Endothelial cell of umbilical vein (primary cell): ENCODE measurements around the gene INTS1. TPM values are rescaled to one million over a fixed set of nuclear protein-coding genes. Genes with fewer than 3 reads are reported as not detected.

Experiments used
- BruUV-seq: library from RNA; stranded (reverse); fragments of 400-500 nt; replicated peaks from 2 replicates; lab custom pipeline; 2021; lab: Mats Ljungman, UMichigan
- CTCF ChIA-PET: fragments of 300-600, 350-600 bp; sonication (Branson Sonifier 250); formaldehyde crosslinking; loops from one replicate; lab custom pipeline; 2021; ENCODE audit warnings: antibody characterized with exemption, inconsistent platforms; lab: Charles Lee
- POLR2A ChIA-PET: fragments of 300-600, 350-600 bp; sonication (Branson Sonifier 250); formaldehyde crosslinking; loops from one replicate; lab custom pipeline; 2021; ENCODE audit warnings: antibody characterized with exemption, inconsistent platforms; lab: Charles Lee
- DNase-seq: peaks from one replicate; pipeline ENCODE4 v3.0.0-alpha.2; 2011; ENCODE audit warnings: low read depth, low spot score
- FAIRE-seq: peaks from 2 replicates; lab custom pipeline; 2011; peaks lifted over from hg19 to GRCh38; lab: Jason Lieb, UNC
- H2AFZ ChIP-seq: 2 replicates; pipeline ENCODE4 v1.6.0; 2012; ENCODE audit warnings: low read depth, low read length, control low read depth, inconsistent platforms
- H3K27ac ChIP-seq: 2 replicates; pipeline ENCODE4 v1.5.1; 2011; ENCODE audit warnings: low read depth, mild to moderate bottlenecking, control low read depth, low read length, moderate library complexity; ENCODE audit not compliant: insufficient read depth
- H3K27me3 ChIP-seq, 2 experiments: 2 replicates each; pipeline versions ENCODE4 v1.6.0 to v1.6.1; 2011; ENCODE audit warnings: low read length in 2 of 2, mixed read lengths in 1 of 2; ENCODE audit not compliant: control insufficient read depth in 2 of 2, insufficient read depth in 2 of 2
- H3K36me3 ChIP-seq, 2 experiments: 2 replicates in 1 of 2; 3 replicates in 1 of 2; pipeline ENCODE4 v1.5.1; 2011; ENCODE audit warnings: low read length in 2 of 2, mild to moderate bottlenecking in 1 of 2, moderate library complexity in 1 of 2; ENCODE audit not compliant: control insufficient read depth in 2 of 2, insufficient read depth in 2 of 2; ENCODE audit errors: extremely low read depth in 1 of 2
- H3K4me1 ChIP-seq: 3 replicates; pipeline ENCODE4 v1.5.1; 2011; ENCODE audit warnings: mild to moderate bottlenecking, low read length; ENCODE audit not compliant: control insufficient read depth, insufficient read depth; ENCODE audit errors: extremely low read depth
- H3K4me2 ChIP-seq: 2 replicates; pipeline ENCODE4 v1.6.1; 2011; ENCODE audit warnings: low read length, control low read depth, mixed read lengths; ENCODE audit not compliant: insufficient read depth
- H3K4me3 ChIP-seq, 3 experiments: fragments of 200-600 bp in 1 of 3; sonication (generic), shearing (Covaris generic) in 1 of 3; replicated peaks in 1 of 3; 2 replicates each; pipeline ENCODE4 v1.5.1; 2011 to 2016; ENCODE audit warnings: control low read depth in 3 of 3, low read length in 3 of 3, mild to moderate bottlenecking in 2 of 3, inconsistent platforms in 1 of 3, low read depth in 1 of 3, moderate library complexity in 1 of 3; ENCODE audit not compliant: insufficient read depth in 1 of 3
- H3K79me2 ChIP-seq: 2 replicates; pipeline ENCODE4 v1.6.0; 2012; ENCODE audit warnings: low read length, inconsistent platforms; ENCODE audit not compliant: control insufficient read depth, insufficient read depth
- H3K9ac ChIP-seq: replicated peaks from 2 replicates; pipeline ENCODE3; 2011; ENCODE audit warnings: low read length, control low read depth; ENCODE audit not compliant: insufficient read depth; ENCODE audit errors: extremely low read depth
- H3K9me1 ChIP-seq: replicated peaks from 3 replicates; pipeline ENCODE4 v1.6.0; 2011; ENCODE audit warnings: mild to moderate bottlenecking, low read length; ENCODE audit not compliant: control insufficient read depth, insufficient read depth; ENCODE audit errors: extremely low read depth
- H3K9me3 ChIP-seq: replicated peaks from 2 replicates; pipeline ENCODE4 v1.5.1; 2012; ENCODE audit warnings: low read length, inconsistent platforms; ENCODE audit not compliant: control insufficient read depth, insufficient read depth
- H4K20me1 ChIP-seq: replicated peaks from 2 replicates; pipeline ENCODE3; 2011; ENCODE audit warnings: mild to moderate bottlenecking, low read length; ENCODE audit not compliant: control insufficient read depth, insufficient read depth; ENCODE audit errors: extremely low read depth
- EZH2 ChIP-seq: IDR thresholded peaks from 2 replicates; pipeline ENCODE4 v1.6.1; 2012; ENCODE audit warnings: borderline replicate concordance, low read depth, mild to moderate bottlenecking, moderate library complexity, low read length, inconsistent platforms; ENCODE audit not compliant: severe bottlenecking
- FOS ChIP-seq: IDR thresholded peaks from 2 replicates; pipeline ENCODE4 v1.6.1; 2011; ENCODE audit warnings: mild to moderate bottlenecking, low read length, moderate library complexity, borderline replicate concordance; ENCODE audit not compliant: insufficient read depth
- GATA2 ChIP-seq: IDR thresholded peaks from 2 replicates; pipeline ENCODE4 v1.7.0; 2011; ENCODE audit warnings: low read depth, mild to moderate bottlenecking, moderate library complexity, mixed read lengths, low read length; ENCODE audit not compliant: insufficient read length, insufficient read depth
- JUN ChIP-seq: IDR thresholded peaks from 2 replicates; pipeline ENCODE4 v1.6.1; 2011; ENCODE audit warnings: borderline replicate concordance, low read depth; ENCODE audit not compliant: insufficient read length, insufficient read depth
- MYC ChIP-seq: IDR thresholded peaks from one replicate; pipeline ENCODE4 v1.6.1; 2011; ENCODE audit warnings: mild to moderate bottlenecking, low read depth, low read length
- POLR2A ChIP-seq: IDR thresholded peaks from 2 replicates; pipeline ENCODE4 v1.6.1; 2012; ENCODE audit warnings: low read depth, mild to moderate bottlenecking, control low read depth, low read length
- POLR2AphosphoS5 ChIP-seq: IDR thresholded peaks from 2 replicates; pipeline ENCODE4 v1.6.1; 2012; ENCODE audit warnings: low read depth, mild to moderate bottlenecking, control low read depth, low read length, moderate library complexity; ENCODE audit not compliant: insufficient read depth
- dilution Hi-C: fragments of 300-500 bp; cut with MboI; formaldehyde crosslinking; loops from one replicate; pipeline ENCODE4 v1.15.0; 2019; ENCODE audit warnings: low sequenced_read_pairs; ENCODE audit not compliant: extremely low pct_ligation_motif_present
- intact Hi-C: fragments of 100-400 bp; cut with micrococcal nuclease; formaldehyde crosslinking; loops from one replicate; pipeline ENCODE4 v1.10.0; 2022
- polyA plus RNA-seq, 4 experiments: library from polyadenylated mRNA; depleted of rRNA in 3 of 4; stranded (reverse) in 3 of 4; unstranded in 1 of 4; fragments of >200 nt; gene quantifications; 2 replicates each; pipeline versions ENCODE4 v1.2.1 to v1.2.3, GENCODE V29; 2011 to 2012; ENCODE audit warnings: missing spikeins in 1 of 4
- total RNA-seq: library from RNA; stranded (reverse); gene quantifications from 2 replicates; pipeline ENCODE4 v1.2.3, GENCODE V29; 2021
- TF ChIP-seq, protein P1 (sequence below): IDR thresholded peaks from 2 replicates; pipeline ENCODE4 v1.6.1; 2011; ENCODE audit not compliant: insufficient read depth, insufficient read length
- TF ChIP-seq, protein P2 (sequence below), 2 donors: IDR thresholded peaks; 1 replicate in 1 of 2; 2 replicates in 1 of 2; pipeline ENCODE4 v1.5.1; 2011; ENCODE audit warnings: low read length in 2 of 2, mild to moderate bottlenecking in 2 of 2, moderate library complexity in 2 of 2, control low read depth in 1 of 2, inconsistent platforms in 1 of 2, low read depth in 1 of 2; ENCODE audit not compliant: insufficient read depth in 1 of 2; ENCODE audit errors: extremely low read depth in 1 of 2

Gene INTS1
- total and polyA plus RNA-seq, 2 donors (not counting 3 experiments of a cell fraction or from before 2014, with no cell fraction given): 57.8 to 116 TPM

DNA sequence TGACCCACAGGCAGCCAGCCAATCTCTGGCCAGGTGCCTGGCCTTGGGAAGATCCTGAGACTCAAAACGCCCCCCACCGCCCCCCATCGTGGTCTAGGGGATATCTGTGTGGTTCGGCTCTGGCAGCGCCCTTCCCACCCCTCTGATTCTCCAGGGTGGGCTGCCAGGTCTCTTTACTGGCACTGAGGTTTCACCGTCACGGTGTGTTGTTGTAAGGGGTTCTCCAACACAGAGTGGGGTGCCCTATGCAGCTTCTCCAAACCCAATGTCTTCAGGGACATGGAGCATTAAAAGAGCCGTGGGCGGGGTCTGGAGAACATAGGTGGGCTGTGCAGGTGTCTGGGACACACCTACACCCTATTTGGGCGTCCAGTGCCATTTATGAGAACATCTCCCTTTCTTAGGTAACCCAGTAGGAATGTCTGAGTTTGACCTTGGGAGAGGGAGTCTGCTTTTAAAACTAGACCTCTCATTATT, 27.8 kb upstream of the INTS1 start:
- peaks cover 36% of the 10 kb centered on the region for H3K79me2 ChIP-seq
- no peaks in the 10 kb centered on the region for H3K36me3 ChIP-seq
- no peaks in the 10 kb centered on the region for H4K20me1 ChIP-seq
- DNase-seq: no peak
- dilution Hi-C loops (no loop called here), intact Hi-C loops (loop anchor here (1.0 to 2.0 kb wide), 3 partner anchors 28 to 73 kb away; partner anchors contain the start of genes INTS1, MICALL2 and PSMG3)
- FAIRE-seq: no peak
- peak overlapping the region; percentile 97 for H3K27ac ChIP-seq
- CTCF ChIA-PET: interaction anchor here (1.0 to 1.1 kb wide), 2 partner anchors 17 to 27 kb away, joined by 3 read pairs; no protein-coding TSS in a partner anchor
- no peak overlapping the region for H2AFZ ChIP-seq
- TF ChIP-seq JUN: no peak
- no peak for TF ChIP-seq GATA2
- no peak for TF ChIP-seq FOS
- H3K27me3 ChIP-seq: peaks cover 0 to 1% of the 10 kb centered on the region in 2 experiments
- TSS peak; percentile 29 for BruUV-seq
- no peaks in the 10 kb centered on the region for H3K9me1 ChIP-seq
- H3K9me3 ChIP-seq: no peaks in the 10 kb centered on the region
- H3K4me1 ChIP-seq: peaks cover 45% of the 10 kb centered on the region
- POLR2A ChIA-PET: no interaction called here
- peak overlapping the region; percentile 89 for H3K9ac ChIP-seq
- H3K4me3 ChIP-seq: peak overlapping the region; percentile 5 to 70 (median 54)
- H3K4me2 ChIP-seq: peak overlapping the region; percentile 65

- no TSS peak for BruUV-seq
Observed at GRCh38 chr7:1531263-1531978, 27.2 kb upstream of the INTS1 start.

More at GRCh38 chr7:1531263-1531978, 27.2 kb upstream of the INTS1 start:
- no peak for TF ChIP-seq GATA2
- no peak for TF ChIP-seq POLR2AphosphoS5
- no peak for TF ChIP-seq EZH2
- TF ChIP-seq, protein P1, sequence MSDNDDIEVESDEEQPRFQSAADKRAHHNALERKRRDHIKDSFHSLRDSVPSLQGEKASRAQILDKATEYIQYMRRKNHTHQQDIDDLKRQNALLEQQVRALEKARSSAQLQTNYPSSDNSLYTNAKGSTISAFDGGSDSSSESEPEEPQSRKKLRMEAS: no peak
- TF ChIP-seq FOS: no peak
- TF ChIP-seq POLR2A: no peak
- no peak for TF ChIP-seq JUN
- TF ChIP-seq, protein P2, sequence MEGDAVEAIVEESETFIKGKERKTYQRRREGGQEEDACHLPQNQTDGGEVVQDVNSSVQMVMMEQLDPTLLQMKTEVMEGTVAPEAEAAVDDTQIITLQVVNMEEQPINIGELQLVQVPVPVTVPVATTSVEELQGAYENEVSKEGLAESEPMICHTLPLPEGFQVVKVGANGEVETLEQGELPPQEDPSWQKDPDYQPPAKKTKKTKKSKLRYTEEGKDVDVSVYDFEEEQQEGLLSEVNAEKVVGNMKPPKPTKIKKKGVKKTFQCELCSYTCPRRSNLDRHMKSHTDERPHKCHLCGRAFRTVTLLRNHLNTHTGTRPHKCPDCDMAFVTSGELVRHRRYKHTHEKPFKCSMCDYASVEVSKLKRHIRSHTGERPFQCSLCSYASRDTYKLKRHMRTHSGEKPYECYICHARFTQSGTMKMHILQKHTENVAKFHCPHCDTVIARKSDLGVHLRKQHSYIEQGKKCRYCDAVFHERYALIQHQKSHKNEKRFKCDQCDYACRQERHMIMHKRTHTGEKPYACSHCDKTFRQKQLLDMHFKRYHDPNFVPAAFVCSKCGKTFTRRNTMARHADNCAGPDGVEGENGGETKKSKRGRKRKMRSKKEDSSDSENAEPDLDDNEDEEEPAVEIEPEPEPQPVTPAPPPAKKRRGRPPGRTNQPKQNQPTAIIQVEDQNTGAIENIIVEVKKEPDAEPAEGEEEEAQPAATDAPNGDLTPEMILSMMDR (IDR thresholded peaks at IDR 0.05; ENCODE audit: extremely low read depth in 1 of 2, insufficient read depth in 1 of 2, low read depth in 1 of 2, low read length in 2 of 2): no peak
- no peak for TF ChIP-seq MYC
- Histone ChIP-seq H4K20me1 (no peaks in the 10 kb centered on the region), H3K36me3 (no peaks in the 10 kb centered on the region), H3K27me3 (peaks cover 4% of the 10 kb centered on the region in 2 experiments), H3K79me2 (peaks cover 33% of the 10 kb centered on the region), H2AFZ (no peak overlapping the region), H3K9ac (peak overlapping the region; percentile 89), H3K9me1 (no peaks in the 10 kb centered on the region), H3K4me3 (peak overlapping the region; percentile 0 to 70 (median 54)), H3K4me2 (peak overlapping the region; percentile 65), H3K4me1 (peaks cover 40% of the 10 kb centered on the region), H3K27ac (peak overlapping the region; percentile 97), H3K9me3 (no peaks in the 10 kb centered on the region)
- peak; percentile 54 for FAIRE-seq
- dilution Hi-C loops: no loop called here
- ChIA-PET POLR2A (no interaction called here), CTCF (interaction anchor here (1.0 to 1.1 kb wide), 2 partner anchors 17 to 27 kb away, joined by 3 read pairs; no protein-coding TSS in a partner anchor)
- peak; percentile 60 for DNase-seq
- intact Hi-C loops: no loop called here
